Measurements from ENCODE around the gene PPP2R3A. TPM values are rescaled to one million over a fixed set of nuclear protein-coding genes. Genes with fewer than 3 reads are reported as not detected.
A peak's percentile ranks its signal among the peaks of the same experiment; 100 is the strongest.

PPP2R3A gene
- total and polyA plus RNA-seq, 2 of the 13 experiments (the other 11 are each of a cell fraction or from before 2014, with no cell fraction given), result 0.07 to 0.12 TPM

GRCh38 chr3:136195258-136196063 is 229.9 kb downstream of the PPP2R3A start (continued):
- TF ChIP-seq GMEB2 (CRISPR knock-in tag; IDR thresholded peaks at IDR 0.05; ENCODE audit: low read depth) (no peak), ZNF891 (CRISPR knock-in tag; IDR thresholded peaks at IDR 0.05) (peak; percentile 22; the same call in 1 of the 2 replicates), ZSCAN12 (CRISPR knock-in tag; IDR thresholded peaks at IDR 0.05) (0 out of 2 replicates have a peak, but pooled peaks have one; percentile 43), CEBPB (IDR thresholded peaks at IDR 0.05; ENCODE audit: borderline replicate concordance, low read depth, low read length) (no peak), E2F2 (CRISPR knock-in tag; IDR thresholded peaks at IDR 0.05; ENCODE audit: borderline replicate concordance) (0 out of 2 replicates have a peak, but pooled peaks have one; percentile 40), KAT2B (IDR thresholded peaks at IDR 0.05; ENCODE audit: borderline replicate concordance, low read depth, low read length) (no peak), RNF2 (conservative IDR thresholded peaks at IDR 0.05; ENCODE audit: low read depth) (peak; percentile 11; the same call in 1 of the 2 replicates), CCAR2 (optimal IDR thresholded peaks at IDR 0.05; ENCODE audit: low read depth, low read length) (no peak), ZFP82 (CRISPR knock-in tag; IDR thresholded peaks at IDR 0.05; ENCODE audit: borderline replicate concordance) (peak; percentile 78; the same call in 1 of the 2 replicates), ZBTB20 (CRISPR knock-in tag; IDR thresholded peaks at IDR 0.05; ENCODE audit: borderline replicate concordance, low read depth) (no peak), TARDBP (CRISPR knock-in tag; IDR thresholded peaks at IDR 0.05) (no peak), ZNF646 (CRISPR knock-in tag; IDR thresholded peaks at IDR 0.05) (0 out of 2 replicates have a peak, but pooled peaks have one; percentile 10), ZNF552 (CRISPR knock-in tag; IDR thresholded peaks at IDR 0.05; ENCODE audit: borderline replicate concordance) (no peak), KDM6A (CRISPR knock-in tag; IDR thresholded peaks at IDR 0.05; ENCODE audit: low read depth) (no peak), ZSCAN21 (CRISPR knock-in tag; IDR thresholded peaks at IDR 0.05; ENCODE audit: borderline replicate concordance) (0 out of 2 replicates have a peak, but pooled peaks have one; percentile 34), ZNF180 (CRISPR knock-in tag; IDR thresholded peaks at IDR 0.05; ENCODE audit: borderline replicate concordance, low read depth) (no peak), ZNF670 (CRISPR knock-in tag; IDR thresholded peaks at IDR 0.05; ENCODE audit: borderline replicate concordance) (0 out of 2 replicates have a peak, but pooled peaks have one; percentile 20), SALL1 (CRISPR knock-in tag; IDR thresholded peaks at IDR 0.05) (no peak)

Data from HepG2 (cell line).